Loucy (cell line): ENCODE measurements around the gene NAPSA.

ENCODE experiments used
- EZH2phosphoT487 ChIP-seq: fragments of 200-600 bp; IDR thresholded peaks from 2 replicates; pipeline ENCODE4 v1.6.1; 2018; ENCODE audit warnings: antibody characterized with exemption, mild to moderate bottlenecking, moderate library complexity, borderline replicate concordance
- TF ChIP-seq, protein P1 (sequence below): fragments of 200-600 bp; sonication (generic); conservative IDR thresholded peaks from 2 replicates; pipeline ENCODE4 v1.5.1; 2014; ENCODE audit warnings: mild to moderate bottlenecking, antibody characterized with exemption, low read length

DNA sequence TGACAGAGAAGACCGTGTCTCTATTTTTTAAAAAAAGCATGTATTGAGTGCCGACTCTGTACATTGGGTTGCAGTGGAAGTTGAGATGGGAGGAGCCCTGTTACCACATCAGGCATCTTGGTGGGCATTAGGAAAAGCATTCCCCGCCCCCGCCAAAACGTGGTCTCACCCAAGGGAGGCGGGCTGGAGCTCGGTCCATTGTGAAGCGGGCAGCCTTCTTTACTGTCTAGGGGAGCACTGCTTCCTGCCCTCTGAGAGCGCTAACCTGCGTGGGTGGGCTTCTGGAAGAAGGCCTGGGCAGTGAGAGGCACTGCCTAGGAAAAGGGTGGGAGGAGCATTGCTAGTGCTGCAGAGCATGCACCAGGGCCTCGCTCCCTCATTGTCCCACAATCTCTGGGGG lies 14.7 kb upstream of the NAPSA start:
- TF ChIP-seq, protein P1, sequence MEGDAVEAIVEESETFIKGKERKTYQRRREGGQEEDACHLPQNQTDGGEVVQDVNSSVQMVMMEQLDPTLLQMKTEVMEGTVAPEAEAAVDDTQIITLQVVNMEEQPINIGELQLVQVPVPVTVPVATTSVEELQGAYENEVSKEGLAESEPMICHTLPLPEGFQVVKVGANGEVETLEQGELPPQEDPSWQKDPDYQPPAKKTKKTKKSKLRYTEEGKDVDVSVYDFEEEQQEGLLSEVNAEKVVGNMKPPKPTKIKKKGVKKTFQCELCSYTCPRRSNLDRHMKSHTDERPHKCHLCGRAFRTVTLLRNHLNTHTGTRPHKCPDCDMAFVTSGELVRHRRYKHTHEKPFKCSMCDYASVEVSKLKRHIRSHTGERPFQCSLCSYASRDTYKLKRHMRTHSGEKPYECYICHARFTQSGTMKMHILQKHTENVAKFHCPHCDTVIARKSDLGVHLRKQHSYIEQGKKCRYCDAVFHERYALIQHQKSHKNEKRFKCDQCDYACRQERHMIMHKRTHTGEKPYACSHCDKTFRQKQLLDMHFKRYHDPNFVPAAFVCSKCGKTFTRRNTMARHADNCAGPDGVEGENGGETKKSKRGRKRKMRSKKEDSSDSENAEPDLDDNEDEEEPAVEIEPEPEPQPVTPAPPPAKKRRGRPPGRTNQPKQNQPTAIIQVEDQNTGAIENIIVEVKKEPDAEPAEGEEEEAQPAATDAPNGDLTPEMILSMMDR, result no peak
- no peak for TF ChIP-seq EZH2phosphoT487
